T-helper 22 cell (primary cell): ENCODE data around the gene PCDHA2.
"Not testable (repeated sequence)": the region's sequence is repeated elsewhere in the genome, so short reads cannot be mapped to it uniquely, and the experiment has no call there.

Experiments used
- DNase-seq: peaks from one replicate; pipeline ENCODE4 v3.0.0-alpha.2; 2020; ENCODE audit warnings: low read depth

Gene PCDHA2

GRCh38 chr5:140794595-140795258, at the start of gene PCDHA2:
PCDHA2 (plus strand) TSS chr5:140794852.
- no peak for DNase-seq

GRCh38 chr5:140753561-140753960, 41.1 kb upstream of the PCDHA2 start:
- DNase-seq = no peak

DNA sequence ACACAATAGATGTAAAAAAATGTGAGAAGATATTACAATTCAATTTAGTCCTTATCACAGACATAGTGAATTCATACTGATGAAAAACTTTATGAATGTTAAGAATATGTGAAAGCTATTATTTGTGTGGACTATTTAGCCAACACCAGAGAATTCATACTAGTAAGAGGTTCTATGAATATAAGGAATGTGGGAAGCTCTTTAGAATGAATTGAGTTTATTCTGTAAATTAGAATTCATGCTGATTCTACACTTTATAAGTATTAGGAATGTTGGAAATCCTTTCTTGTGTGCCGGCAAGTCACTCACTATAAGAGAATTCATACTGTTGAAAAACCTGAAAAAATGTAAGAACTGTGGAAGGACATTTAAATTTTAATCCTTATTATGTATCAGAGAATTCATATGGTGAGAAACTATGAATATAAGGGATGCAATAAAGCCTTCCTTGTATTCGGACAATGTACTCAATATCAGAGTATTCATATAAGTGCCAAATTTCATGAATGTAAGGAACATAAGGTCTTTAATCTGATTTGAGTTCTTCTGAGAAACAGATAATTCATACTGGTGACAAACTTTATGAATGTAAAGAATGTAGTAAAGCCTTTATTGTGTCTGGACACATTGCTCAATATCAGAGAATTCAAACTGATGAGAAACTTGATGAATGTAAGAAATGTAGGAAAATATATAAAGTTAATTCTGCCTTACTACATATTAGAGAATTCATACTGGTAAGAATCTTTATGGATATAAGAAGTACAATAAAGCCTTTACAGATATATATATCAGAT, 30.3 kb upstream of the PCDHA2 start:
- DNase-seq = no peak

GRCh38 chr5:140767444-140767843, 27.2 kb upstream of the PCDHA2 start:
- no peak for DNase-seq

GRCh38 chr5:140780512-140780911, 14.1 kb upstream of the PCDHA2 start:
- DNase-seq = no peak

DNA sequence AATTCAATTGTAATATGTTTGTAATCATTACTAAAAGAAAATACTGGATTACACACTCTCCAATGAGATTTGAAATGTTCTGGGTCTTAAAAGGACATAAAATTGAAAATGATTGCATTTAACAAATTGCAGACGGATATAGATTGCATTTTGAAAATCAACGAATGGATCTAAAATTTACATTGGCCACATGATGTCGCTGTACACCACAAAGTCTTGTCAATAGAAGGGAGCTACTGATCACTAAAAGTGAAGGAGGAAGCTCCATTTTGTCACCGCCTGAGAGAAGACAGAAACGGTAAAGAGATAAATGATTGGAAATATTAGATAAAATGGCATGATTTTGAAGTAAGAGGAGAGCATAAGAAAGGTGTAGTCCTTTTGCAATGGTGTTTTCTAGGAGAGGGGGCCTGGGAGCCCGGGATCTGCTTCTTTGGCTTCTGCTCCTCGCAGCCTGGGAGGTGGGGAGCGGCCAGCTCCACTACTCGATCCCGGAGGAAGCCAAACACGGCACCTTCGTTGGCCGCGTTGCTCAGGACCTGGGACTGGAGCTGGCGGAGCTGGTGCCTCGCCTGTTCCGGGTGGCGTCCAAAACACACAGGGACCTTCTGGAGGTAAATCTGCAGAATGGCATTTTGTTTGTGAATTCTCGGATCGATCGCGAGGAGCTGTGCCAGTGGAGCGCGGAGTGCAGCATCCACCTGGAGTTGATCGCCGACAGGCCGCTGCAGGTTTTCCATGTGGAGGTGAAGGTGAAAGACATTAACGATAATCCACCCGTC, 8.6 kb upstream of the PCDHA2 start, which contains the start of gene PCDHA1:
Gene PCDHA1 (plus strand): TSS at position 236 of the 782 bp plus-strand sequence.
- no peak for DNase-seq

GRCh38 chr5:140787422-140787821, 7.2 kb upstream of the PCDHA2 start:
- not testable (repeated sequence) for DNase-seq

DNA sequence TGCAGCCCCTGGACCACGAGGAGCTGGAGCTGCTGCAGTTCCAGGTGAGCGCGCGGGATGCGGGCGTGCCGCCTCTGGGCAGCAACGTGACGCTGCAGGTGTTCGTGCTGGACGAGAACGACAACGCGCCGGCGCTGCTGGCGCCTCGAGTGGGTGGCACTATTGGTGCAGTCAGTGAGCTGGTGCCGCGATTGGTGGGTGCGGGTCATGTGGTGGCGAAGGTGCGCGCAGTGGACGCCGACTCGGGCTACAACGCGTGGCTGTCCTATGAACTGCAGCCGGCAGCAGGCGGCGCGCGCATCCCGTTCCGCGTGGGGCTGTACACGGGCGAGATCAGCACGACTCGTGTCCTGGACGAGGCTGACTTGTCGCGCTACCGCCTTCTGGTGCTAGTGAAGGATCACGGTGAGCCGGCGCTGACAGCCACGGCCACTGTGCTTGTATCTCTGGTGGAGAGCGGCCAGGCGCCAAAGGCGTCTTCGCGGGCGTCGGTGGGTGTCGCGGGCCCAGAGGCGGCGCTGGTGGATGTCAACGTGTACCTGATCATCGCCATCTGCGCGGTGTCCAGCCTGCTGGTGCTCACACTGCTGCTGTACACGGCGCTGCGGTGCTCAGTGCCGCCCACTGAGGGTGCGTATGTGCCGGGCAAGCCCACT, 6.7 kb upstream of the PCDHA2 start:
- not testable (repeated sequence) for DNase-seq

DNA sequence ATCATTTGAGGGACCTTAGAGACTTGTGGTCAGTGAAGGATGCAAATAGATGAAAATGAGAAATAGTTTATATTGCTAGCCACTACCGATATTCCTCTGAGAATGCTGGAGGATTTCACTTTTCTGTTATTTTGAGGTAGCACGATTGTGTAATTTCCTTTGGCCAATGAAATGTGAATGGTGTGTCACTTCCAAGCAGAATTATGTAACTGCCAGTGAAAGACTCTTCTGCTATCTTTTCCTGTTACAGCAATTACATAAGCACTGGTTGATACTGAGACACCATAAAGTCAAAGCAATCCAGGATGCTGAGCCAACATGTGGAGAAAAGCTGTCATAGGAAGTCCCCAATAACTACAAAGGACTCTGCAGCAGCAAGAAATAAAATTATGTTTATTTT, 3.6 kb upstream of the PCDHA2 start:
- no peak for DNase-seq

DNA sequence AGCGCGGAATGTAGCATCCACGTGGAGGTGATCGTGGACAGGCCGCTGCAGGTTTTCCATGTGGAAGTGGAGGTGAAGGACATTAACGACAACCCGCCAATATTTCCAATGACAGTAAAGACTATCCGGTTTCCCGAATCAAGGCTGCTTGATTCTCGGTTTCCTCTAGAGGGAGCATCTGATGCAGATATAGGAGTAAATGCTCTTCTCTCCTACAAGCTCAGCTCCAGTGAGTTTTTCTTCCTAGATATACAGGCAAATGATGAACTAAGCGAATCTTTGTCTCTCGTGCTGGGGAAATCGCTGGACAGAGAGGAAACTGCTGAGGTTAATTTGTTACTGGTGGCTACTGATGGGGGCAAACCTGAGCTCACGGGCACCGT, 598 bp downstream of the PCDHA2 start:
- no peak for DNase-seq

- not testable (repeated sequence) for DNase-seq
Measured at GRCh38 chr5:140796072-140796717, 1.5 kb downstream of the PCDHA2 start.

- no peak for DNase-seq
Measured at GRCh38 chr5:140796718-140797095, 2.1 kb downstream of the PCDHA2 start.

GRCh38 chr5:140800816-140801493, 6.3 kb downstream of the PCDHA2 start, which contains the start of gene PCDHA3:
PCDHA3 (plus strand) TSS chr5:140801057.
- DNase-seq = no peak

- no peak for DNase-seq
Measured at GRCh38 chr5:140801494-140801841, 6.8 kb downstream of the PCDHA2 start.

- not testable (repeated sequence) for DNase-seq
Measured at GRCh38 chr5:140802381-140802780, 7.7 kb downstream of the PCDHA2 start.

DNA sequence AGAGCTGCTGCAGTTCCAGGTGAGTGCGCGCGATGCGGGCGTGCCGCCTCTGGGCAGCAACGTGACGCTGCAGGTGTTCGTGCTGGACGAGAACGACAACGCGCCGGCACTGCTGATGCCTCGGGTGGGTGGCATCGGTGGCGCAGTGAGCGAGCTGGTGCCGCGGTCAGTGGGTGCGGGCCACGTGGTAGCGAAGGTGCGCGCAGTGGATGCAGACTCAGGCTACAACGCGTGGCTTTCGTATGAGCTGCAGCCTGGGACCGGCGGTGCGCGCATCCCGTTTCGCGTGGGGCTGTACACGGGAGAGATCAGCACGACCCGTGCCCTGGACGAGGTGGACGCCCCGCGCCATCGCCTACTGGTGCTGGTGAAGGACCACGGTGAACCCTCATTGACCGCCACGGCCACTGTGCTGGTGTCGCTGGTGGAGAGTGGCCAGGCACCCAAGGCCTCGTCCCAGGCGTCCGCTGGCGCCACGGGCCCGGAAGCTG, 8.2 kb downstream of the PCDHA2 start:
- DNase-seq = no peak

DNA sequence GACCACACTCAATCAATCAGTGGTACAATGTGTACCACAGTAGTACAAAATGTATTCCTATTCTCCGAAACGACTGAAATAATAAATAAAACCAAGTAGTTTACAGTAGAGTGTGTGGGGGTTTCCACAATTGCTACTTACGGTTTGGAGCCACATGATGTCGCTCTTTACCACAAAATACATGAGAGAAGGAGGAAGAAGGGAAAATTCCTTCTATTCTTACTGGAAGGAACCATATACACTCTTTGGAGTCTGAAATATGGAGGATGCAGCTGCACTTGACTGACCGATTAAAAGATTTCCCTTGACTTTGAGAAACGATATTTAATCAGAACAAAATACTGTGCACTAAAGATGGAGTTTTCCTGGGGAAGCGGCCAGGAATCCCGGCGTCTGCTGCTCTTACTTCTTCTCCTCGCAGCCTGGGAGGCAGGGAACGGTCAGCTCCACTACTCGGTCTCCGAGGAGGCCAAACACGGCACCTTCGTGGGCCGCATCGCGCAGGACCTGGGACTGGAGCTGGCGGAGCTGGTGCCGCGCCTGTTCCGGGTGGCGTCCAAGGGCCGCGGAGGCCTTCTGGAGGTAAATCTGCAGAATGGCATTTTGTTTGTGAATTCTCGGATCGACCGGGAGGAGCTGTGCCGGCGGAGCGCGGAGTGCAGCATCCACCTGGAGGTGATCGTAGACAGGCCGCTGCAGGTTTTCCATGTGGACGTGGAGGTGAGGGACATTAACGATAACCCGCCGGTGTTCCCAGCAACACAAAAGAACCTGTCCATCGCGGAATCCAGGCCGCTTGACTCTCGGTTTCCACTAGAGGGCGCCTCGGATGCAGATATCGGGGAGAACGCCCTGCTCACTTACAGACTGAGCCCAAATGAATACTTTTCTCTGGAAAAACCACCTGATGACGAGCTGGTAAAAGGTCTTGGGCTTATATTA, 12.5 kb downstream of the PCDHA2 start, which contains the start of gene PCDHA4:
Gene PCDHA4 (plus strand): TSS at position 235 of the 942 bp plus-strand sequence.
- no peak for DNase-seq

GRCh38 chr5:140808241-140808888, 13.7 kb downstream of the PCDHA2 start:
- not testable (repeated sequence) for DNase-seq

DNA sequence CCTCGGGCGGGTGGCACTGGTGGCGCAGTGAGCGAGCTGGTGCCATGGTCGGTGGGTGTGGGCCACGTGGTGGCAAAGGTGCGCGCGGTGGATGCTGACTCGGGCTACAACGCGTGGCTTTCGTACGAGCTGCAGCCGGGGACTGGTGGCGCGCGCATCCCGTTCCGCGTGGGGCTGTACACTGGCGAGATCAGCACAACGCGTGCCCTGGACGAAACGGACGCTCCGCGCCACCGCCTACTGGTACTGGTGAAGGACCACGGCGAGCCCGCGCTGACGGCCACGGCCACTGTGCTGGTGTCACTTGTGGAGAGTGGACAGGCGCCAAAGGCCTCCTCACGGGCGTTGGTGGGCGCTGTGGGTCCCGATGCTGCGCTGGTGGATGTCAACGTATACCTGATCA, 14.2 kb downstream of the PCDHA2 start:
- DNase-seq = no peak
